Stimulated activated CD4-positive, alpha-beta T cell treated with anti-CD3 and anti-CD28 coated beads, TNF-alpha, amount 100 ng/mL, for 1 hour (primary cell): ENCODE measurements around the gene HTATIP2.
"Not testable (repeated sequence)": the region's sequence is repeated elsewhere in the genome, so short reads cannot be mapped to it uniquely, and the experiment has no call there.

Experiments
- DNase-seq, 3 donors: peaks; one replicate each; pipeline ENCODE4 v3.0.0-alpha.2; 2020; ENCODE audit warnings: low read depth in 3 of 3, low spot score in 1 of 3

HTATIP2 gene

DNA sequence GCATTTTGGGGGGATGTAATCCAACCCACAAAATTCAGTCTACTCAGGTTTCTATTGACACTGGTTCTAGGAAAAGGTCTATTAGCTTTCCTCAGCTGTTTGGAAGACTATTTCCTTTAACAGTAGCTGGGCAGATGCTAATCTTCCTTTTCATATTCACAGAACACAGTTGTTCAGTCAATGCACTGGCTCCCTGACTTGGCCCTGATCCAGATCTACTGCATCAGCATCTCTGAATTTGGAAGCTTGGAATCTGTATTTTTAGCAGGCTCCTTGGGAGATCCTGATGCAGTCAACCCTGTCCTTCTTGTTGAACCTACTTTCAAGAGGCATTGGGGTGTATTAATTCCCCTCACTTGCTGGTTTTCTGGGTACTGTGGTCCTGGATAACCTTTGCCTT is 6.3 kb downstream of the HTATIP2 start:
- no peak for DNase-seq

DNA sequence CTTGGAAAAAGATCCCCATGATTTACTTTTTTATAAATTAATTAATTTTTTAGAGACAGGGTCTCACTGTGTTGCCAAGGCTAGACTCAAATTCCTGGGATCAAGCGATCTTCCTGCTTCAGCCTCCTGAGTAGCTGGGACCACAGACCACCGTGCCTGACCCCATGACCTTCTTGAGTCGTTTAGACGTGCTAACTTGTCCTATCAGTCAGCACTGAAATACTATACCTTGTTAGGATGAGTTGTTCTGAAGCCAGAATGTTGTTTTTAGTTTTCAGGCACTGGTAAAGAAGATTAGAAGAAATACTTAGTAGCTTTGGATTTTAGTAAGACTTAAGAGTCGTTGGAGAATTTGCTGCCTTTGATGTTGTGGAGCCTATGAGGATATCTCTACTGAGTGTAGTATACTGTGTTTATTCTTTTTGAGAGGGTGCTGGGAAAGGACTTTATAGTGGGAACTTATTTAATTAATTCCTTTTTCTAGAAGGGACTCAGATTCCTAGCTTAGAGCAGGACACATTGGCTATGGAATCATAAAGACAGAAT is 8.6 kb downstream of the HTATIP2 start:
- no peak for DNase-seq

DNA sequence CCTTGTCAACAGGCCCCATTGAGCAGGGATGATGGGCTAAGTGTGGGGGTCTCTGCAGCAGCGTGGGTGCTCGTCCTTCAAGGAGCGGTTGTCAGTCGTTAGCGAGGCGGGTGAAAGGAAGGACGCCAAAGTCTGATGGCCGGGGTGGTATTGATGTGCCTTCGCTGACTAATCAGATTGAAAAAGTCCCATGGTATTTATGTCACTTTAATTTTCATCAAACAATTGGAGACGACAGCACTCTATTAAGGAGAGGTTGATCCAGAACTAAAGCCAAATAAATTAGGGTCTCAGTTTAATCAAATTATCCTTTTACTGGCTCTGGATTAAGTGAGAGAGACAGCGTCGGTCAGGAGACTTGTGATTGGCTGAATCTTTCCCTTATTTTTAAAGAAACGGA is 9.6 kb downstream of the HTATIP2 start:
- DNase-seq = no peak

DNA sequence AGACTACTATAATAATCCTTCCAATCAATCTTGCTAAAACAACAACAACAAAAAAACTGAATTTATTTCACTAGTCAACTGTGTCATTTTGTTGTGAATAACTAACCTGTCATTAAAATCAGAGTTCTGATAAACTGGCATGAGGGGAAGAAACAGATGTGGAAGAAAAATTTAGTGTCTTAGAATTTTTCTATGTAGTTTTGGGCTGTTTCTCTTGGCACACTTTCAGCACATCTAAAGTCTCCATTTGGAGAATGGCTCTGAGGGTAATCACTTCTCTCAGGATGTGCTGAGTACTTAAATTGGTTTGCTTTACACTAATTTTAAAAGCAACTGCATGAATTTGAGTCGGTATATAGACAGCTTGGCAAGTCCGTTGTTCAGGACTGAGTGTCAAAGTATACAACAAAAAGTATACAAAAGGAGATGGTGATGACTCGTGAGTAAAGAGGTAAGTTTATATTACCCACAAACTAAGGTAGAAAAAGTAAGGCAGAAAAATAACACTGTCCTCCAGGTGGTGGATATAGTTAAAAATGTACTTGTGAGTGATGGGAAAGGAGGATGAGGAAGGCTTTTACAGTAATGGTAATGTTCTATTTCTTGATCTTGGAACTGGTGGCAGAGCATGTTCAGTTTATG is 10.2 kb downstream of the HTATIP2 start:
- DNase-seq = no peak

- no peak for DNase-seq
Measured at GRCh38 chr11:20374741-20375300, 11.3 kb downstream of the HTATIP2 start.

DNA sequence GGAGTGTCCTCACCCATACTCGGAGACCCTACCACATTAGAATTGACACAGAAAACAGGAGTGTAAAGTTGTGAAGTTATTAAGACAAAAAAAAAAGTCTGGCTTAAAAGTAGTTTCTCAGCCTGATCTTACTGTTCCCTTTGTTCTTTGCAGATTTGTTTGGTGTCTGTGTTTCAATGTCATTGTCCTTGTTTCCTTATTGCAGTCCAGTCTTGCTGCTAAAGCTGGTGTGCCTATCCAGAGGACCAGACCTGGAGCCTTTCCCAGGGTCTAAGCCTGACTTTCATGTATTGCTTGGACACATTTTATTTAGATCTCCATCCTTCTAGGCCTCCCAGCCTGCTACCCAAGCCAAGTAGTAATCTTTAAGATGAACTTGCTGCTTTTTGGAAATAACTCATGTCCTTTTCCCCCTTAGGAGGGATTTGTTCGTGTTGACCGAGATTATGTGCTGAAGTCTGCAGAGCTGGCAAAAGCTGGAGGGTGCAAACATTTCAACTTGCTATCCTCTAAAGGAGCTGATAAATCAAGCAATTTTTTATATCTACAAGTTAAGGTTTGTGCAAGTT is 12.7 kb downstream of the HTATIP2 start:
- no peak for DNase-seq

DNA sequence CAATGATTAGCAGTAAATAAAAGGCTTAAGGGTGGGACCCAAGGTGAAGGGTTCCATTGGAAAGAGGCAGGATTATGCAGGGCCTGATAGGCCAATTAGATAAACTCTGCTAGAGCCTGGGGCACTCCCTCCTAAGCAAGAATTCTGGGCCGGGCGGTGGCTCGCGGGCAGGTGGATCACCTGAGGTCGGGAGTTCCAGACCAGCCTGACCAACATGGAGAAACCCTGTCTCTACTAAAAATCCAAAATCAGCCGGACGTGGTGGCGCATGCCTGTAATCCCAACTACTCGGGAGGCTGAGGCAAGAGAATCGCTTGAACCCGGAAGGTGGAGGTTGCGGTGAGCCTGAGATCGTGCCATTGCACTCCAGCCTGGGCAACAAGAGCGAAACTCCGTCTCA is 22.5 kb downstream of the HTATIP2 start:
- DNase-seq = not testable (repeated sequence)

GRCh38 chr11:20387261-20388095 is 24.0 kb downstream of the HTATIP2 start, which contains the start of gene PRMT3:
TSS of gene PRMT3 (plus strand) at chr11:20387716. CDS start at chr11:20387747, 31 bp downstream.
- peak; percentile 90 to 98 (median 97) for DNase-seq

GRCh38 chr11:20388096-20389055 is 24.9 kb downstream of the HTATIP2 start:
- DNase-seq = no peak

DNA sequence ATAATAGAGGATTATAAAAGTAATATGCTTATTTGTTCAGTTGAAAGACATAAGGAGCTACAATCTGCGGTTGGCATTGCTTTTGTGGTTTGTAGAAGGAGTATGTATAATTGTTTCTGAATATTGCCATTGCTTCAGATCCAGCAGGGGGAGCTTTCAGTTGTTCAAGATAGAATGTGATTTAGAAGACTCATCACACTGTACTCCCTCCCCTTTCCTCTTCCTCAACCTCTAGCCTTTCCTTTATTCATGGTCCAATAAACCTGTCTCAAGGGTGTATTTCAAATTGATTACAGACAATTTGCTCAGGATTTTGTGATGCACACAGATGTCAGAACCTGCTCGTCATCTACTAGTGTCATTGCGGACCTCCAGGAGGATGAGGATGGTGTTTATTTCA is 33.8 kb downstream of the HTATIP2 start:
- no peak for DNase-seq

GRCh38 chr11:20399498-20399897 is 36.0 kb downstream of the HTATIP2 start:
- DNase-seq = no peak

GRCh38 chr11:20403059-20403458 is 39.5 kb downstream of the HTATIP2 start:
- no peak for DNase-seq

GRCh38 chr11:20406484-20406883 is 43.0 kb downstream of the HTATIP2 start:
- no peak for DNase-seq

DNA sequence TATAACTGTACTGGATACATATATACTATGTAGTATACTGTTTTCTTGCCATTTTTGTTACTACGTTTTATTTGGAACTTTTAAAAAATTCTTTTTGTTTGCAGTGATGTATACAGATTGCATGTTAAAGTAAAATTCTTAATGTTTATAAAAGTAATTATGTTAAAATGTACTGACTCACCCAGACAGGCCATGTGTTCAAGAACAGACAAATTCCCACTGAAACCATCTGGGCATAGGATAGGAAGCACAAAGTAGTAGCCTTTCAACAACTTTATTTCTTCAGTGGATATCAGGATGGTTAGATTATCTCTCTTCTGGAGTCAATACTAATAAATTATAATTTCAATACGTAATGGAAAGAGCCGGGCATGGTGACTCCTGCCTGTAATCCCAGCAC is 43.8 kb downstream of the HTATIP2 start:
- no peak for DNase-seq

DNA sequence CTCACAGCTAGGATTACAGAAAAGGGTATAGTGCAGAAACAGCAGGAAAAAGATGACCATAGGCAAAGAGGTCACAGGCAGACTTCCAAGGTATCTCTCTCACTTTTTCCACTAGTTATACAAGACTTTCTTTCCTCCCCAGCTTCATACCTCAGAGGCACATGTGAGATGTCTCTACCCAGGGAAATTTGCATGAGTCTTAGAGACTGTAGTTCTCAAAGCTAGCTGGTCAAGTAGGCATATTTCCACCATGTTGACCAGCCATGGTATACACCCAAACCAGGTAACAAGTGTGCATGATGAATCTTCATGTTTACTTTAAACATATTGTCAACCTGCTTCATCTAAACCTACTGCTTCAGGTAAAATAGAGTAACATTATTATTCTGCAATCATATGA is 51.9 kb downstream of the HTATIP2 start:
- no peak for DNase-seq

GRCh38 chr11:20417771-20418170 is 54.3 kb downstream of the HTATIP2 start:
- no peak for DNase-seq

GRCh38 chr11:20421946-20422345 is 58.4 kb downstream of the HTATIP2 start:
- DNase-seq = no peak

- DNase-seq = no peak
Measured at GRCh38 chr11:20429216-20429615, 65.7 kb downstream of the HTATIP2 start.
